Stimulated activated CD4-positive, alpha-beta T cell treated with anti-CD3 and anti-CD28 coated beads, Interleukin-12 subunit alpha, Interleukin-12 subunit beta, amount 100 ng/mL, for 24 hours (primary cell): Measurements from ENCODE around the gene ANO10.
"Not testable (repeated sequence)": the region's sequence is repeated elsewhere in the genome, so short reads cannot be mapped to it uniquely, and the experiment has no call there.

Experiments used
- DNase-seq, 2 experiments: peaks; one replicate each; pipeline ENCODE4 v3.0.0-alpha.2; 2020; ENCODE audit warnings: low read depth in 2 of 2

The ANO10 gene

GRCh38 chr3:43581343-43581742 is 40.5 kb downstream of the ANO10 start:
- no peak for DNase-seq

- no peak for DNase-seq
Measured at GRCh38 chr3:43580181-43580580, 41.6 kb downstream of the ANO10 start.

GRCh38 chr3:43573576-43573975 is 48.2 kb downstream of the ANO10 start:
- DNase-seq: no peak

GRCh38 chr3:43565661-43566341 is 56.0 kb downstream of the ANO10 start:
- not testable (repeated sequence) for DNase-seq

GRCh38 chr3:43559961-43560360 is 61.9 kb downstream of the ANO10 start:
- no peak for DNase-seq

- no peak for DNase-seq
Measured at GRCh38 chr3:43558171-43558570, 63.6 kb downstream of the ANO10 start.

- DNase-seq: no peak
Measured at GRCh38 chr3:43549626-43550290, 72.1 kb downstream of the ANO10 start.

- not testable (repeated sequence) for DNase-seq
Measured at GRCh38 chr3:43544277-43544676, 77.5 kb downstream of the ANO10 start.

GRCh38 chr3:43542328-43543043 is 79.3 kb downstream of the ANO10 start:
- DNase-seq: no peak

- no peak for DNase-seq
Measured at GRCh38 chr3:43540624-43541023, 81.2 kb downstream of the ANO10 start.

- no peak for DNase-seq
Measured at GRCh38 chr3:43539321-43539720, 82.5 kb downstream of the ANO10 start.

- no peak for DNase-seq
Measured at GRCh38 chr3:43537225-43537624, 84.6 kb downstream of the ANO10 start.

- no peak for DNase-seq
Measured at GRCh38 chr3:43534675-43535074, 87.1 kb downstream of the ANO10 start.

- no peak for DNase-seq
Measured at GRCh38 chr3:43533009-43533408, 88.8 kb downstream of the ANO10 start.

- no peak for DNase-seq
Measured at GRCh38 chr3:43531835-43532234, 90.0 kb downstream of the ANO10 start.

GRCh38 chr3:43528498-43529099 is 93.2 kb downstream of the ANO10 start:
- DNase-seq: no peak

- no peak for DNase-seq
Measured at GRCh38 chr3:43526956-43527355, 94.9 kb downstream of the ANO10 start.

- no peak for DNase-seq
Measured at GRCh38 chr3:43525941-43526607, 95.7 kb downstream of the ANO10 start.

- DNase-seq: no peak
Measured at GRCh38 chr3:43525386-43525785, 96.4 kb downstream of the ANO10 start.

- no peak for DNase-seq
Measured at GRCh38 chr3:43523454-43524053, 98.3 kb downstream of the ANO10 start.

- DNase-seq: no peak
Measured at GRCh38 chr3:43522727-43523362, 99.0 kb downstream of the ANO10 start.
